WI38 (cell line): Measurements from ENCODE around the gene PMM1.

Experiments used
- H3K4me3 ChIP-seq: 2 replicates; pipeline ENCODE4 v1.5.1; 2011; ENCODE audit warnings: low read depth, mild to moderate bottlenecking, control low read depth, low read length
- TF ChIP-seq, protein P1 (sequence below): IDR thresholded peaks from 2 replicates; pipeline ENCODE4 v1.5.1; 2012; ENCODE audit warnings: low read depth, mild to moderate bottlenecking, control low read depth, low read length

PMM1 gene

DNA sequence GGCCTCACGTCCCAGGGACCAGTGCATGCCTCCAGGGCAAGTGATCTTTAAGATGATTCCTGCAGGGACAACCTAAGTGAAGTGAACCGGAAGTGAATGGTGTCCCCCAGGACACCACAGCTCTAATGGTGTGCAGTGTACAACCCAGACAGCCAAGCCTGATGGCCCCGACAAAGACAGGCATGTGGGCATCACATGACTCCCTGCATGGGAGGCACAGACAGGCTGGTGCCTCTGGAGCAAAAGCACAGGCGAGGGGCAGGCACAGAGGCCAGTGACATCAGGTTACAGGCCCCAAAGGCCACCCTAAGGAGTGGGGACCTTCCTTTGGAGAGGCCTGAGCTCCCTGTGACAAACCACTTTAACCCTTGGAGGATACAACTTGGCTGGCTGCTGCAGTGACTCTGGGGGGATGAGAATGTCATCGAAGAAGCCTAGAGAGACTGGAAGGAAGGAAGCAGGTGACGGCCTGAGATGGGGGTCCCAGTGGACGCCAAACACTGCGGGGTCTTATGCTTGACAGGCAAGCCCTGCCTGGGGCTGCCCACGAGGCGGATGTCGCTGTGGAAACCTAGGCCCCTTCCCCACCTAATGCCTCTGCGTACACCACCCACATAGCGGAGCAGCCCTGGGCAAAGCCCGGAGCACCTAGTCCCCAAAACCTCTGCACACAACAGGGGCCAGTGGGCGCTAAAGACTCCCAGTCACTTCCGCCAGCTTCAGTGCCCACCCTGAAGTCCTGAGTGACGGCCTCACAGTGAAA lies 57.7 kb downstream of the PMM1 start:
- no peak overlapping the region for H3K4me3 ChIP-seq
- TF ChIP-seq, protein P1, sequence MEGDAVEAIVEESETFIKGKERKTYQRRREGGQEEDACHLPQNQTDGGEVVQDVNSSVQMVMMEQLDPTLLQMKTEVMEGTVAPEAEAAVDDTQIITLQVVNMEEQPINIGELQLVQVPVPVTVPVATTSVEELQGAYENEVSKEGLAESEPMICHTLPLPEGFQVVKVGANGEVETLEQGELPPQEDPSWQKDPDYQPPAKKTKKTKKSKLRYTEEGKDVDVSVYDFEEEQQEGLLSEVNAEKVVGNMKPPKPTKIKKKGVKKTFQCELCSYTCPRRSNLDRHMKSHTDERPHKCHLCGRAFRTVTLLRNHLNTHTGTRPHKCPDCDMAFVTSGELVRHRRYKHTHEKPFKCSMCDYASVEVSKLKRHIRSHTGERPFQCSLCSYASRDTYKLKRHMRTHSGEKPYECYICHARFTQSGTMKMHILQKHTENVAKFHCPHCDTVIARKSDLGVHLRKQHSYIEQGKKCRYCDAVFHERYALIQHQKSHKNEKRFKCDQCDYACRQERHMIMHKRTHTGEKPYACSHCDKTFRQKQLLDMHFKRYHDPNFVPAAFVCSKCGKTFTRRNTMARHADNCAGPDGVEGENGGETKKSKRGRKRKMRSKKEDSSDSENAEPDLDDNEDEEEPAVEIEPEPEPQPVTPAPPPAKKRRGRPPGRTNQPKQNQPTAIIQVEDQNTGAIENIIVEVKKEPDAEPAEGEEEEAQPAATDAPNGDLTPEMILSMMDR: no peak

DNA sequence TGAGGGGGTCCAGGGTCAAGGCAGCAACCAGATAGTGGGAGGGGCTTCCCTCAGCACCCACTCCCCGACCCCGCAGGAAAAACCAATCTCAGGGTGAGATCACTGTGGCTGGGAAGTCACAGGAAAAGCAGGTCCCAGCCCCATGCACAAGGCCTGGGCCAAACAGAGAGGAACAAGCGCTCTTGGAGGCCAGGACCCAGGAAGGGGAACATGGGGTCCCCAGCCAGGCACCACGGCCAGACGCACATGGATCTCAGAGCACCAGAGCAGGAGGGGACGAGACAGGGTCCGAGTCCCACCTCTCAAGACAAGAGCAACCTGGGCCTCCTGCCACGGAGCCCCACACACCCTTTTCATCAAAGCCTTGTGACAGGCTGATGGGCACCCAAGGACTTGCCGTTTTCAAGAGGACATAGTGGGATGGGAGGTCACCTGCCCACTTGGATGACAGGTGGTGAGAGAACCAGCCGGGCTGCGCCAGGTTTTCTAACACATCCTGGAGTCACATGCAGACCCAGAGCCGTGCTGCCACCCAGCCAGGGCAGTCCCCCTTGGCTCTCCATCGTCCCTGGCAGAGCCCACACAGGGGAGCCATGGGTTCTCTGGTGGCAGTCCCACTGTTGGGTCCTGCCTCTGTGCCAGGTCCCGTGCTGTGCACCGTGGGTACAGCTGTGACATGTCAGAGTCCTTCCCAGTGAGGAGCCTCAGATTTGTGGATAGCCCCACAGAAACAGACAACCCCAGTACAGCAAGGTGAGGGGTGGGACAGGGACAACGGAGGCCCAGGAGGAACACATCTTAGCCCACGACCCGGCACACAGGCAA lies 58.5 kb downstream of the PMM1 start:
- no peak overlapping the region for H3K4me3 ChIP-seq
- TF ChIP-seq, protein P1: no peak

DNA sequence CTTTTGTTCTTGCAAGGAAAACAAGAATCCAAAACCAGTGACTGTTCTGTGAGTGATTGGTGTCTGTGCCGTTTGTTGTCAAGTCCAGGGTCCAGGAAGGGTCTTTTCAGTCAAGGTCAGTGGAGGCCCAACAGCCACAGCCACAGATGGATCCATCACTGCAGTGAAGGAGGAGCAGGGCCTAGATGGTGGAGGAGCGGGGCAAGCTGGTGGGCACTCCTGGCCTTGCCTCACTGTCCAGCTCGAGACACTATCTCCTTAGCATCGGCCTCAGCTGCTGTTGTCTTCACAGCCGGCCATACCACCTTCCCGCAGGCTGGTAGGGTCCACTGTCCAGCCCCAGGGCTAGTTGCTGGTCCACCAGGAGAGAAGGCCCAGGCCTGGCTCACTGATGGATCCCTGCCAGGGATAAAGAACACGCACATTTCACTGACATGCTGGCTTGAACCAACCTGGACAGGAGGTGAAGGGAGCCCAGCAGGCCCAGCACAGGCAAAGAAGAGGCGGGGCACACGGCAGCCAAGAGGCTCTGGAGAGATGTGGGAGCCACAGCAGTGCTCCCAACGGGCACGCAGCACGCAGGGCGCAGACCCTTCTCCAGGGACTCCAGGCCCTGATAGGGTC lies 60.6 kb downstream of the PMM1 start:
- TF ChIP-seq, protein P1: no peak
- H3K4me3 ChIP-seq: no peak overlapping the region

DNA sequence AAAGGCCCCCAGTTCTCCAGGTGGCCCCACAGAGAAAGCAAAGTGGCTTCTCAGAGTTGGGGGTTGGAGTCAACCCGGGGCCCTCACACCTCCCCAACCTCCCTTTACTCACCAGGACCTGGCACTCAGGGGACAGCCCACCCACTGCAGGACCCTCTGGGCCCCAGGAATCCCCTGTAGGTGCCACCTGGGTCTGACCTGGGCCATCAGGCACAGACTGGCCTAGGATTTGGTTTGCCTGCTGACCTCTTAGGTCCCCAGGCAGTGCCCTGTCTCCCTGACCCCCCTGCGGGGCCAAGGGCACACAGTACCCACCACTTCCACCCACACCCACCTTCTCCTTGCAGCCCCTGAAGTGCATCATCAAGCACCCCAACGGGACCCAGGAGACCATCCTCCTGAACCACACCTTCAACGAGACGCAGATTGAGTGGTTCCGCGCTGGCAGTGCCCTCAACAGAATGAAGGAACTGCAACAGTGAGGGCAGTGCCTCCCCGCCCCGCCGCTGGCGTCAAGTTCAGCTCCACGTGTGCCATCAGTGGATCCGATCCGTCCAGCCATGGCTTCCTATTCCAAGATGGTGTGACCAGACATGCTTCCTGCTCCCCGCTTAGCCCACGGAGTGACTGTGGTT lies 61.4 kb downstream of the PMM1 start:
- no peak overlapping the region for H3K4me3 ChIP-seq
- TF ChIP-seq, protein P1: no peak
